K562 (cell line): ENCODE results near the gene KISS1R. TPM values are rescaled to one million over a fixed set of nuclear protein-coding genes. Genes with fewer than 3 reads are reported as not detected.
A peak's percentile ranks its signal among the peaks of the same experiment; 100 is the strongest.

Source experiments
- ARID1B ChIP-seq: fragments of 450-650 bp; IDR thresholded peaks from 2 replicates; pipeline ENCODE4 v1.6.1; 2016; ENCODE audit warnings: antibody characterized with exemption, mild to moderate bottlenecking, inconsistent platforms
- CLOCK ChIP-seq: fragments of 250-450 bp; sonication (Bioruptor Pico); IDR thresholded peaks from 2 replicates; pipeline ENCODE4 v1.4.0; 2020; ENCODE audit warnings: mild to moderate bottlenecking, moderate library complexity, borderline replicate concordance
- FOXK1 ChIP-seq: sonication (generic); formaldehyde crosslinking; IDR thresholded peaks from 2 replicates; pipeline ENCODE4 v1.8.0; 2022; ENCODE audit warnings: missing genetic modification reagents, mild to moderate bottlenecking, borderline replicate concordance
- GABPB2 ChIP-seq: fragments of 250-450 bp; sonication (Bioruptor Pico); conservative IDR thresholded peaks from 2 replicates; pipeline ENCODE4 v1.5.1; 2021; ENCODE audit warnings: mild to moderate bottlenecking
- GTF2A2 ChIP-seq: IDR thresholded peaks from 2 replicates; pipeline ENCODE4 v1.6.1; 2016; ENCODE audit warnings: mild to moderate bottlenecking, missing genetic modification characterization, missing compliant biosample characterization
- NONO ChIP-seq, 2 experiments: fragments of 200-400 bp in 1 of 2; fragments of 450-650 bp in 1 of 2; formaldehyde crosslinking in 1 of 2; IDR thresholded peaks; 2 replicates each; pipeline ENCODE4 v1.6.1; 2017; ENCODE audit warnings: low read depth in 2 of 2, mild to moderate bottlenecking in 2 of 2, moderate library complexity in 2 of 2, low read length in 1 of 2
- PCBP1 ChIP-seq: fragments of 200-400 bp; formaldehyde crosslinking; IDR thresholded peaks from 2 replicates; pipeline ENCODE4 v1.6.1; 2018; ENCODE audit warnings: mild to moderate bottlenecking, low read depth, low read length; ENCODE audit not compliant: poor library complexity, severe bottlenecking
- PYGO2 ChIP-seq: fragments of 450-650 bp; IDR thresholded peaks from 2 replicates; pipeline ENCODE4 v1.6.1; 2016; ENCODE audit warnings: mild to moderate bottlenecking, missing genetic modification characterization, moderate library complexity, missing compliant biosample characterization
- RB1 ChIP-seq: fragments of 450-650 bp; IDR thresholded peaks from 2 replicates; pipeline ENCODE4 v1.6.1; 2017; ENCODE audit warnings: low read depth, mild to moderate bottlenecking
- SIRT6 ChIP-seq: IDR thresholded peaks from one replicate; pipeline ENCODE4 v1.6.1; 2012; ENCODE audit warnings: low read depth, mild to moderate bottlenecking, control low read depth, inconsistent platforms, low read length, moderate library complexity
- ZNF354B ChIP-seq: fragments of 250-450 bp; sonication (Bioruptor Pico); IDR thresholded peaks from 2 replicates; pipeline ENCODE4 v1.4.0; 2020
- ZNF561 ChIP-seq: fragments of 450-650 bp; formaldehyde crosslinking; conservative IDR thresholded peaks from 2 replicates; pipeline ENCODE4 v1.4.0; 2020; ENCODE audit warnings: mild to moderate bottlenecking, moderate library complexity
- ZNF76 ChIP-seq: fragments of 250-450 bp; sonication (Bioruptor Pico); IDR thresholded peaks from 2 replicates; pipeline ENCODE4 v1.4.0; 2020; ENCODE audit warnings: mild to moderate bottlenecking, moderate library complexity, borderline replicate concordance
- polyA plus RNA-seq, 8 experiments: library from polyadenylated mRNA; depleted of rRNA in 4 of 8; stranded (reverse) in 5 of 8; unstranded in 3 of 8; fragments of >200 nt; fragmentation: Nextera tagmentation in 2 of 8; fragmentation: Illumina TruSeq in 1 of 8; extraction: Ambion mirVana in 2 of 8; extraction: Trizol in 1 of 8; gene quantifications; 2 replicates each; pipeline versions ENCODE4 v1.2.1 to v1.2.3, GENCODE V29; 2011 to 2014; ENCODE audit warnings: inconsistent platforms in 1 of 8, missing spikeins in 1 of 8
- total RNA-seq, 7 experiments: library from RNA; depleted of rRNA in 6 of 7; stranded (reverse); fragments of >200 nt in 6 of 7; fragmentation: Illumina TruSeq in 2 of 7; extraction: Trizol in 2 of 7; gene quantifications; 2 replicates each; pipeline versions ENCODE4 v1.2.1 to v1.2.3, GENCODE V29; 2011 to 2021; ENCODE audit warnings: low replicate concordance in 1 of 7
- TF ChIP-seq, protein P1 (sequence below): sonication (generic); formaldehyde crosslinking; IDR thresholded peaks from 2 replicates; pipeline ENCODE4 v1.8.1; 2023; ENCODE audit warnings: mild to moderate bottlenecking, missing genetic modification reagents
- TF ChIP-seq, protein P2 (sequence below): sonication (generic); formaldehyde crosslinking; IDR thresholded peaks from 2 replicates; pipeline ENCODE4 v1.4.0; 2020; ENCODE audit warnings: mild to moderate bottlenecking, missing genetic modification reagents

KISS1R gene
- total and polyA plus RNA-seq, 9 of the 15 experiments (the other 6 are each of a cell fraction or from before 2014, with no cell fraction given) = 0.37 to 39.4 (median 2.0) TPM

- TF ChIP-seq, protein P1, sequence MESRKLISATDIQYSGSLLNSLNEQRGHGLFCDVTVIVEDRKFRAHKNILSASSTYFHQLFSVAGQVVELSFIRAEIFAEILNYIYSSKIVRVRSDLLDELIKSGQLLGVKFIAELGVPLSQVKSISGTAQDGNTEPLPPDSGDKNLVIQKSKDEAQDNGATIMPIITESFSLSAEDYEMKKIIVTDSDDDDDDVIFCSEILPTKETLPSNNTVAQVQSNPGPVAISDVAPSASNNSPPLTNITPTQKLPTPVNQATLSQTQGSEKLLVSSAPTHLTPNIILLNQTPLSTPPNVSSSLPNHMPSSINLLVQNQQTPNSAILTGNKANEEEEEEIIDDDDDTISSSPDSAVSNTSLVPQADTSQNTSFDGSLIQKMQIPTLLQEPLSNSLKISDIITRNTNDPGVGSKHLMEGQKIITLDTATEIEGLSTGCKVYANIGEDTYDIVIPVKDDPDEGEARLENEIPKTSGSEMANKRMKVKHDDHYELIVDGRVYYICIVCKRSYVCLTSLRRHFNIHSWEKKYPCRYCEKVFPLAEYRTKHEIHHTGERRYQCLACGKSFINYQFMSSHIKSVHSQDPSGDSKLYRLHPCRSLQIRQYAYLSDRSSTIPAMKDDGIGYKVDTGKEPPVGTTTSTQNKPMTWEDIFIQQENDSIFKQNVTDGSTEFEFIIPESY (CRISPR knock-in tag) = peak; percentile 16; the same call in 1 of the 2 replicates
- no peak for TF ChIP-seq ZNF76 (CRISPR knock-in tag)
- TF ChIP-seq PCBP1 = no peak
- no peak for TF ChIP-seq ZNF561
- no peak for TF ChIP-seq GTF2A2 (tag)
- no peak for TF ChIP-seq SIRT6
- 0 out of 4 replicates have a peak, but pooled peaks of 1 of the 2 experiments have one; percentile 5 for TF ChIP-seq NONO (IDR thresholded peaks at IDR 0.05; ENCODE audit: low read depth in 2 of 2, low read length in 1 of 2)
- TF ChIP-seq ZNF354B (CRISPR knock-in tag) = no peak
- no peak for TF ChIP-seq PYGO2 (tag)
- 0 out of 2 replicates have a peak, but pooled peaks have one; percentile 5 for TF ChIP-seq RB1
- no peak for TF ChIP-seq FOXK1
- TF ChIP-seq ARID1B = no peak
- TF ChIP-seq, protein P2, sequence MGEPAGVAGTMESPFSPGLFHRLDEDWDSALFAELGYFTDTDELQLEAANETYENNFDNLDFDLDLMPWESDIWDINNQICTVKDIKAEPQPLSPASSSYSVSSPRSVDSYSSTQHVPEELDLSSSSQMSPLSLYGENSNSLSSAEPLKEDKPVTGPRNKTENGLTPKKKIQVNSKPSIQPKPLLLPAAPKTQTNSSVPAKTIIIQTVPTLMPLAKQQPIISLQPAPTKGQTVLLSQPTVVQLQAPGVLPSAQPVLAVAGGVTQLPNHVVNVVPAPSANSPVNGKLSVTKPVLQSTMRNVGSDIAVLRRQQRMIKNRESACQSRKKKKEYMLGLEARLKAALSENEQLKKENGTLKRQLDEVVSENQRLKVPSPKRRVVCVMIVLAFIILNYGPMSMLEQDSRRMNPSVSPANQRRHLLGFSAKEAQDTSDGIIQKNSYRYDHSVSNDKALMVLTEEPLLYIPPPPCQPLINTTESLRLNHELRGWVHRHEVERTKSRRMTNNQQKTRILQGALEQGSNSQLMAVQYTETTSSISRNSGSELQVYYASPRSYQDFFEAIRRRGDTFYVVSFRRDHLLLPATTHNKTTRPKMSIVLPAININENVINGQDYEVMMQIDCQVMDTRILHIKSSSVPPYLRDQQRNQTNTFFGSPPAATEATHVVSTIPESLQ = no peak
- TF ChIP-seq CLOCK (CRISPR knock-in tag) = no peak
- no peak for TF ChIP-seq GABPB2
Observed at GRCh38 chr19:911197-912033, 5.7 kb upstream of the KISS1R start (continued).
